Thoracic aorta endothelial cell (primary cell): ENCODE measurements around the gene ILK. TPM values are rescaled to one million over a fixed set of nuclear protein-coding genes. Genes with fewer than 3 reads are reported as not detected.

Source experiments
- total RNA-seq: library from RNA; depleted of rRNA; stranded (reverse); fragments of >200 nt; gene quantifications from 2 replicates; pipeline ENCODE4 v1.2.3, GENCODE V29; 2012

ILK gene
- 126 and 143 TPM in 2 replicates for total RNA-seq

DNA sequence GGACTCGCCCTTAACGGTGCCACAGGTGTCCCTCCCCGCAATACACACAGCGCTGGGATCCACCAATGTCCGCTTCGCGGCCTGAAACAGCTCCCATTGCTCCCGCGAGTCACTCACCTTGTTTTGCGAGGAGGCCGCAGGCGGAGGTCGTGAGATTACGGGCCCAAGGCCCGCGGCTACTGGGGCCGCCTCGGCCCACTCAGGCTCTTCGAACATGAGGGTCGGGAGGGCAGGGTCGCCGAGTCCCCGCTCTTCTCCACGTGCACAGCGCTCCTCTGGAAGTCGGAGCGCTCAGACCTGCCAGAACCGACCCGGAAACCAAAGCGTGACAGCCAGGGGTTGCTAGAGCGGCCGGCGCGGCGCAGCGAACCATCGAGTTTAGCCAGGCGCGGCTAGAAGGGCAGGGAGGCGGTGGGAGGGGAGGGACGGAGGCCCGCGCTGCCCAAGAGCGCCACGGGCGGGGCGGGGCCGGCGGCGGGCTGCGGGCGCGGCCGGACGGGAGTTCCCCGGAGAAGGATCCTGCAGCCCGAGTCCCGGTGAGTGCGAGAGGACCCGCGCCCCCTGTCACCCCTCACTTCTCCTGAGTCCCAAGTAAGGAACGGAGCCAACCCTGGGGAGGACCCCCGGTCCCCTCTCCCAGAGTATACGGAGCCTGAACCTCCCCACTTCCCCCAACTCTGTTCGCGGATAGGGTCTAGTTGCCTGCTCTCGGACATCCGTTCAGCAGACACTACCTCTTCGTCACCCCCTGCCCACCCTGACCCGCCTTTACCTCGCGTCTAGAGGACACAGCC lies at the start of gene ILK, which contains the start of gene RRP8:
Gene ILK, plus strand, starts transcription at position 488 of the 794 bp plus-strand sequence. CDS start 498 bp downstream, outside the sequence.
Gene RRP8, minus strand, starts transcription at position 330 of the 794 bp plus-strand sequence. Its CDS starts 114 bp downstream, at position 216.

DNA sequence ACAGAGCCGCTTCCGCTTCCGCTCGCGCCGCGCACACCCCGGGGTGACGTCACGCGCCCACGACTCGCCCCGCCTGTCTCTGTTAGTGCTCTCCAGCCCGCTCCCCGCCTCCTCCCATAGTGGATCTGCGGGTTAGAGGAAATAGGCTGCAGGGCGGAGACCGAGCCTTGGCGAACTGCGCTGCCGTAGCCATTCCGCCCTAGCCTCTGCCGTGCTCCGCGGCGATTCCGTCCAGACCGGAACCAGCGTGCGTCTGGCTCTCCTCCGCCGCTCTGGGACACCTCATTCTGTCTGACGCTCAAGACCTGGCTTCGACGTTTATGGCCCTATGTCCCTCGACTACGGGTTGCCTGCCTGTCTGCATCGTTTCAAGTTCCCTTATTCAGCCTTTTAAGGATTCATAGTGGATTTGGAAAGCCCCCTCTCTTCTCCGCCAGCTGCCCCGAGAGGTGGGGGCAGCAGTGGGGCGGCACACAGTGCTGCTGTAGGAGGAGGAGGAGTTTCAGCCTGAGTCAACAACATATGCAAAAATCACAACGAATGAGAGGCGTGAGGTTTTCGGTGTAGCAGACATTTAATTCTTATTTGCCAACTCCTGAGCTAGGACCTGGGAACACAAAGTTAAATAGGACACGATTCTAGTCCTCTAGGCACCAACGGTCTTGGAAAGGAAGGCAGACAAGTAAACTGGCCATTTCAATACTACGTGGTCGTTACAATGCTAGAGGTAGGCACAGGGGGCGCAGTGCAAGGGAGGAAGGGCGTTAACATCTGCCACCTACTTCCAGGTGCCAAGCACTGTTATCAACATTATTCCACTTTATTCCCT lies 8.9 kb downstream of the ILK start, which contains the start of gene TAF10:
Gene TAF10, minus strand, starts transcription at position 4 of the 829 bp plus-strand sequence. CDS start 27 bp downstream, outside the sequence.

DNA sequence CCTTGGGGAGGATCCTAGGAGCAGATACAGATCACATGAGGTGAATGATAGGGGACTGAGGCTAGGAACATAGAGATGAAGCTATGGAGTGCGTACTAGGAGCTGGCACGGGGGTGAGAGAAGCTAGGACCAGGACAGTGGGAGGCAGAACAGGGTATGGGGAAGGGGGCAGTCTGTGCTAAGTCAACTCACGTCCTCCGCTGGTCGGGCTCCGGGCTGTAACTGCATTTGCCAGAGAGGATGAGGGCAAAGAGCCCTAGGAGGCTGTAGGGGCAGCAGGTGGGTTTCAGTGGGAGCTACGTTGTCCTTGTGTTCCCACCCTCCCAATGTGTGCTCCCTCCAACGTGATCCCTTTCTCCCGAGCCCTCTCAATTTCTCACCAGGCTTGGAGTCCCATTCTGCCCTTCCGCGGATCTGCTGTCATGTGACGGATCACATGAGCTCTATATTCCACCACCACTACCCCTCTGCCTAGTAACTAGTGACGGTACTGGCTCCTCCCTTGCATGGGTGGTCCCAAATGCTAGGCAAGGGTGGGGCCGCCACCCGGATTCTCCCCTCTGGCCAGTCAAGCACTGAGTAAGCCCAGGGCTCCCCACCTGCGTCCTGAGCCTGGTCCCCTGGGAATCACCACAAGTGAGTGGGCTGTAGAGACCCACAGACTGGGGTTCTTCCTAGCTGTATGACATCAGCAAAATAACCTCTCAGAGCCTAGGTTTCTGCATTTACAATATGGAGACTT lies 15.6 kb downstream of the ILK start, which contains the start of gene TPP1:
Gene TPP1, minus strand, starts transcription at position 419 of the 742 bp plus-strand sequence. Its CDS starts 22 bp downstream, at position 397.

DNA sequence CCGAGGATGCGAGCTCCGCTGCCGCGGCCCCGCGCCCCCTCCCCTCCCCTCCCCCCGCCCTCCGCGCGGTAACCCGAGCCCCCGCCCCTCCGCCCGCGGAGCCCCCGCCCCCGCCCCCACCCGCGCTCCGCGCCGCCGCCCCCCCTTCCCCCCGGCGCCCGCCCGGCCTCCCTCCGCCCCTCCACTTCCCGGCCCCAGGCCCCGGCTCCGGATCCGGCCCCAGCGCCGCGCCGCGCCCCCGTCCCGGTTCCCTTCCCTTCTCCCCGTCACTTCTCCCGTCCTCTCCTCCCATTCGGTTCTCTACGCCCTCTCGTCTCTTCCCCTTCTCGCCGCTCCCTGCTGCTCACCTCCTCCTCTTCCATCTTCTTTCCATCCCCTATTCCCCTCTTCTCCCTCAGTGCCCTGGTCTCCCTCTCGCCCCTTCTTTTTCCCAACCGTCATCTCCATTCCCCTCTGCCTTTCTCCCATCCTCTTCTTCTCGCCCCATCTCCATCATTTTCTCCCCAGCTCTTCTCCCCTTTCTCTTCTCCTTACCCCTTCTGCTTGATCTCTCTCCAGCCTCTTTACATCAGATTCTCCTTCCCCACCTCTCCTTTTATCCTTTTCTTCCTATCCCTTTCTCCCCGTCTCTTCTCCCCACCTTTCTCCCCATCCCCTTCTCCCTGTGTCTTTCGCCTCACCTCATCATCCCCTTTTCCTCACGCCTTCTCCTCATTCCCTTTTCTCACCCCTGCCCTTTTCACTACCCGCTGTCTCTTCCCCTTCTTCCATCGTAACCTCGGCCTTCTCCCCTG lies 52.4 kb downstream of the ILK start, which contains the start of gene DCHS1:
Gene DCHS1, minus strand, starts transcription at position 20 of the 794 bp plus-strand sequence. CDS start 14,196 bp downstream, outside the sequence.

Other genes with a start within 250 kb of the ILK start
- 21.8 and 25.4 TPM in 2 replicates for gene SMPD1, start 213.3 kb upstream of the ILK start, total RNA-seq
- 40.4 and 42.6 TPM in 2 replicates for gene APBB1, start 184.7 kb upstream of the ILK start, total RNA-seq
- gene HPX, start 162.8 kb upstream of the ILK start, total RNA-seq = 0.53 and 0.65 TPM in 2 replicates
- 16.1 and 16.6 TPM in 2 replicates for gene TRIM3, start 129.8 kb upstream of the ILK start, total RNA-seq
- gene ARFIP2, start 122.4 kb upstream of the ILK start, total RNA-seq = 46.3 and 51.5 TPM in 2 replicates
- 30.2 and 33.7 TPM in 2 replicates for gene TIMM10B, start 122.3 kb upstream of the ILK start, total RNA-seq
- 4.1 and 9.0 TPM in 2 replicates for gene DNHD1, start 106.5 kb upstream of the ILK start, total RNA-seq
- gene RRP8, start 158 bp upstream of the ILK start, total RNA-seq = 14.8 and 14.9 TPM in 2 replicates
- 16.9 and 17.8 TPM in 2 replicates for gene TAF10, start 8.4 kb downstream of the ILK start, total RNA-seq
- 86.5 and 157 TPM in 2 replicates for gene TPP1, start 15.6 kb downstream of the ILK start, total RNA-seq
- gene DCHS1, start 52.0 kb downstream of the ILK start, total RNA-seq = 37.1 and 39.4 TPM in 2 replicates
- 56.4 and 62.0 TPM in 2 replicates for gene MRPL17, start 79.6 kb downstream of the ILK start, total RNA-seq
- 0.27 and 0.43 TPM in 2 replicates for gene OR2AG2, start 168.2 kb downstream of the ILK start, total RNA-seq
- gene OR2AG1, start 179.2 kb downstream of the ILK start, total RNA-seq = not detected in 2 replicates
- gene OR6A2, start 195.9 kb downstream of the ILK start, total RNA-seq = 0.43 and 0.66 TPM in 2 replicates
- gene OR10A5, start 241.9 kb downstream of the ILK start, total RNA-seq = not detected in 2 replicates